MM.1S (cell line): ENCODE results near the gene HERPUD2.

Experiments
- EZH2 ChIP-seq: fragments of 300-600 bp; sonication (generic); optimal IDR thresholded peaks from 2 replicates; pipeline ENCODE3; 2017; ENCODE audit warnings: low read depth, mild to moderate bottlenecking, antibody characterized with exemption, low read length, mixed read lengths
- EZH2phosphoT487 ChIP-seq: fragments of 300-600 bp; sonication (generic); IDR thresholded peaks from 2 replicates; pipeline ENCODE4 v1.6.1; 2018; ENCODE audit warnings: antibody characterized with exemption, low read length
- TF ChIP-seq, protein P1 (sequence below): fragments of 300-600 bp; sonication (generic); IDR thresholded peaks from 2 replicates; pipeline ENCODE4 v1.5.1; 2016; ENCODE audit warnings: antibody characterized with exemption, low read length, mixed read lengths

DNA sequence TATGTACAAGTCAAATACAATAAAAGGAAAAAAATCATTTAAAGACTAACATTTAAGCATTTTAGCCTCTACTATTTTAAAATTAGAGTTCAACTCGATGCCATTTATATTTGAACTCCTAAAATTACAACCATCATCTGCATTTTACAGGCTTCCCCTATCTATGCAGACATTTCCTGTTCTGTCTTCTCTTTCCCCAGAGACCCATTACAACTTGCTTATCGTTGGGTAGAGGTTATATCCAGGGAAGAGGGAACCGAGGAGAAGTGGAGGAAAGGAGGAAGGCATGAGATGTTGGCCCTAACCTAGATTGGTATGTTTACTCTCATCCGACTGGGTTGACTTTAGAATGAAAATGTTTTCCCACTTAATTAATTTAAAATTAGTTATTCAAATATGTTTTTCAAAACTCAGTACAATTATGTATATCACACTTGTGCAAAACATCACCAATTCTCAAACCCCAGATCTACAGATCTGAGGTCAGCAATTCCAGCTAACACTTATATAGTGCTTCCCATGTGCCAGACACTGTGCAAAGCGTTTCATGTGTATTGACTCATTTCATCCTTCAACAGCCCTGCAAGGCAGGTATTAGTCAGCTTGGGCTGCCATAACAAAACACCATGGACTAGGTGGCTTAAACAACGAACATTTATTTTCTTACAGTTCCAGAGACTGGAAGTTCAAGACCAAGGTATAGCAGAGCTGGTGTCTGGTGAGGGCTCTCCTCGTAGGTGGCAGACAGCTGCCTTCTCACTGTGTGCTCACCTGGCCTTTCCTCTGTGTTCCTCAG, 27.3 kb upstream of the HERPUD2 start:
- TF ChIP-seq, protein P1, sequence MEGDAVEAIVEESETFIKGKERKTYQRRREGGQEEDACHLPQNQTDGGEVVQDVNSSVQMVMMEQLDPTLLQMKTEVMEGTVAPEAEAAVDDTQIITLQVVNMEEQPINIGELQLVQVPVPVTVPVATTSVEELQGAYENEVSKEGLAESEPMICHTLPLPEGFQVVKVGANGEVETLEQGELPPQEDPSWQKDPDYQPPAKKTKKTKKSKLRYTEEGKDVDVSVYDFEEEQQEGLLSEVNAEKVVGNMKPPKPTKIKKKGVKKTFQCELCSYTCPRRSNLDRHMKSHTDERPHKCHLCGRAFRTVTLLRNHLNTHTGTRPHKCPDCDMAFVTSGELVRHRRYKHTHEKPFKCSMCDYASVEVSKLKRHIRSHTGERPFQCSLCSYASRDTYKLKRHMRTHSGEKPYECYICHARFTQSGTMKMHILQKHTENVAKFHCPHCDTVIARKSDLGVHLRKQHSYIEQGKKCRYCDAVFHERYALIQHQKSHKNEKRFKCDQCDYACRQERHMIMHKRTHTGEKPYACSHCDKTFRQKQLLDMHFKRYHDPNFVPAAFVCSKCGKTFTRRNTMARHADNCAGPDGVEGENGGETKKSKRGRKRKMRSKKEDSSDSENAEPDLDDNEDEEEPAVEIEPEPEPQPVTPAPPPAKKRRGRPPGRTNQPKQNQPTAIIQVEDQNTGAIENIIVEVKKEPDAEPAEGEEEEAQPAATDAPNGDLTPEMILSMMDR = no peak
- TF ChIP-seq EZH2phosphoT487 (no peak), EZH2 (no peak)
